Measurements from ENCODE around the gene CEACAM21. TPM values are rescaled to one million over a fixed set of nuclear protein-coding genes. Genes with fewer than 3 reads are reported as not detected.

Gene CEACAM21
- 1 to 10 TPM; 1.3 to 1.8 (median 1.4) TPM for polyA plus RNA-seq (ENCODE audit: insufficient read length in 3 of 3)
- long read RNA-seq, donor 1, result 0 reads
- long read RNA-seq, donor 2, result 0 reads
- long read RNA-seq, donor 3, result 0 reads
- long read RNA-seq, donor 4, result 0 reads
- long read RNA-seq, donor 5, partial matches to known transcripts, result 0 of 1 reads
- long read RNA-seq, donor 5, other reads (novel, unspliced or antisense), result 0 of 1 reads
- long read RNA-seq, donor 6, result 0 reads
- long read RNA-seq, donor 7, partial matches to known transcripts, result 0 of 1 reads
- long read RNA-seq, donor 7, other reads (novel, unspliced or antisense), result 0 of 1 reads
- long read RNA-seq, donor 8, result 0 reads
- long read RNA-seq, donor 9, result 0 reads
- long read RNA-seq, donor 10, result 0 reads
- long read RNA-seq, donor 11, partial matches to known transcripts, result 0 of 1 reads
- long read RNA-seq, donor 11, other reads (novel, unspliced or antisense), result 0 of 1 reads
- long read RNA-seq, donor 12, result 0 reads
- long read RNA-seq, donor 13, partial matches to known transcripts, result 0 of 2 reads
- long read RNA-seq, donor 13, other reads (novel, unspliced or antisense), result 0 of 2 reads
- long read RNA-seq, donor 14, partial matches to known transcripts, result 0 of 1 reads
- long read RNA-seq, donor 14, other reads (novel, unspliced or antisense), result 0 of 1 reads
- long read RNA-seq, donor 15, result 0 reads
- long read RNA-seq, donor 16, result 0 reads

DNA sequence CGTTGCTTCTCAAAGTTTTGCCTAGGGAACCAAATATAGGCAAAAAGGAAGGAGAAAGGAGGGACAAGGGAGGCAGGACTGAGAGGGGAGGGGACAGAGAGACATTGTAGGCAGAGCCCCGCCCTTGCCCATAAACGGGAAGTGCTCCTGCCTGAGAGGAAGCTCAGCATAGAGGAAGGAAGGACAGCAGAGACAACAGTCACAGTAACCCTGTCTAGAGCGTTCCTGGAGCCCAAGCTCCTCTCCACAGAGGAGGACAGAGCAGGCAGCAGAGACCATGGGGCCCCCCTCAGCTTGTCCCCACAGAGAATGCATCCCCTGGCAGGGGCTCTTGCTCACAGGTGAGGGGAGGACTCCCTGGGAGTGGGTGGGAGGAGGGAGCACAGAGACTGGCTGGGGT is at the start of gene CEACAM21:
Gene CEACAM21 (plus strand): TSS at position 169 of the 400 bp plus-strand sequence. CDS start 109 bp downstream, at position 278.
- no peak for DNase-seq (ENCODE audit: extremely low read depth in 1 of 11, low read depth in 9 of 11, low spot score in 4 of 11)

DNA sequence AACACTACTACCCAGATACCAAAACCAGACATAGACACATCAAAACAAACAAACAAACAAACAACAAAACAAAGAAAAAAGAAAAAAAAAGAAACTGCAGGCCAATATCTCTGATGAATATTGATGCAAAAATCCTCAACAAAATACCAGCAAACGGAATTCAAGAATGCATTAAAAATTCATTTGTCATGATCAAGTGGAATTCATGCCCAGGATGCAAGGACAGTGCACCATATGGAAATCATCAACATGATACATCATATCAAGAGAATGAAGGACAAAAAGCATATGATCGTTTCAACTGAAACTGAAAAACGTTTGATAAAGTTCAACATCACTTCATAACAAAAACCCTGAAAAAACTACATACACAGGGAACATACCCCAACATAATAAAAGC is 48.9 kb upstream of the CEACAM21 start:
- DNase-seq (ENCODE audit: extremely low read depth in 1 of 11, low read depth in 9 of 11, low spot score in 4 of 11), result no peak

DNA sequence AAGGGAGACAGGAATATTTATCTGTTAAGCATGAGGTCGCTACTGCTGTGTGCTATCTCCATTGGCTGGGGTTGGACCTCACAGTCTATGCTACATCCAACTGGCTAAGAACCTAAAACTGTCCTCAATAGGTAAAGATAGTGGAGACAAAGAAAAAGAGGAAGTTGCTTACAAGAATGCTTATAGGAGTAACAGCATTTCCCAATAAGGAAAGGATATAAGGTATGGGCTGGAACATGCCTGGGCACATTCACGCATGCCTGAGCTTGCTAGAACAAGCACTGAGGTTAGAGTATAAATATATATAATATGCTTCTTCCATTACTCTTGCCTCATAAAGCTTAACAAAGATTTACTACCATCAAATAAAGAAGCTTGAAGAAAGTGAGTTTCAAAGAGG is 47.9 kb upstream of the CEACAM21 start:
- DNase-seq (ENCODE audit: extremely low read depth in 1 of 11, low read depth in 9 of 11, low spot score in 4 of 11), result no peak

GRCh38 chr19:41529484-41530183 is 46.3 kb upstream of the CEACAM21 start:
- no peak for DNase-seq (ENCODE audit: extremely low read depth in 1 of 11, low read depth in 9 of 11, low spot score in 4 of 11)

DNA sequence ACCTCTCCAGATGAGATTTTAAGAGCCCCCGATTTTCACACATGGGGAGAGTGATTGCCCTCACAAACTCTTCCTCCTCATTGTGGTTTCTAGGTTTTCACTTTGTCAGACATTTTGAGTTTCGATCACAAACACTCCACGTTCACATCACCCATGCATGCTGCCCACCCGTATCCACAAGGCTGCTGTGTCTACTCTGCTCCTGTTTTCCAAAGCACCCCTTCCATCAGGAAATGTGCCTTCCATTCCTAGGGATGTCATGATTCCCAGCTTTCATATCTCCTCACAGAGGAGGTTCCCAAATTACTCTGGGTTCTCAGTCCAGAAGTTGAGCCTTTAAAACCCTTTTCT is 45.8 kb upstream of the CEACAM21 start:
- DNase-seq (ENCODE audit: extremely low read depth in 1 of 11, low read depth in 9 of 11, low spot score in 4 of 11), result no peak

- DNase-seq (ENCODE audit: extremely low read depth in 1 of 11, low read depth in 9 of 11, low spot score in 4 of 11), result no peak
Measured at GRCh38 chr19:41530761-41531301, 45.1 kb upstream of the CEACAM21 start.

GRCh38 chr19:41531438-41532311 is 44.3 kb upstream of the CEACAM21 start:
- peak in 9 of 11 donors; percentile 13 to 49 (median 36) for DNase-seq (ENCODE audit: extremely low read depth in 1 of 11, low read depth in 9 of 11, low spot score in 4 of 11)

DNA sequence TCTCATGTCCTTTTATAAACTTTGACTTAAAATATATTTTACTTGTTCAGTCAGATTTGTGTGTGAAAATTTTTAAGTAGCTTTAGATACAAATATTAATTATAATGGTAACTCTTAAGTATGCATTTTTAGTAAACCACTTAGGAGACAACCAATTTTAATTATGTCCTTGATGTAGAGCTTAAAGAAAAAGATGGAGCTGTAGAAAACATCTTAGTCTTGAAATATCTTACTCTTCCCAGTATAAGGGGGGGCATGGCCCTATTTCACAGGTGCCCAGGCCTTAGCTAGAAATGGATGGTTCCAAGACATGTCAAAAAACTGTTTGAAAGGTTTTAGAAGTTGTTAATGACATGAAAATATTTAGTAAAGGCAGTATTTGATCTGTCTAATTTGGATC is 43.4 kb upstream of the CEACAM21 start:
- no peak for DNase-seq (ENCODE audit: extremely low read depth in 1 of 11, low read depth in 9 of 11, low spot score in 4 of 11)

DNA sequence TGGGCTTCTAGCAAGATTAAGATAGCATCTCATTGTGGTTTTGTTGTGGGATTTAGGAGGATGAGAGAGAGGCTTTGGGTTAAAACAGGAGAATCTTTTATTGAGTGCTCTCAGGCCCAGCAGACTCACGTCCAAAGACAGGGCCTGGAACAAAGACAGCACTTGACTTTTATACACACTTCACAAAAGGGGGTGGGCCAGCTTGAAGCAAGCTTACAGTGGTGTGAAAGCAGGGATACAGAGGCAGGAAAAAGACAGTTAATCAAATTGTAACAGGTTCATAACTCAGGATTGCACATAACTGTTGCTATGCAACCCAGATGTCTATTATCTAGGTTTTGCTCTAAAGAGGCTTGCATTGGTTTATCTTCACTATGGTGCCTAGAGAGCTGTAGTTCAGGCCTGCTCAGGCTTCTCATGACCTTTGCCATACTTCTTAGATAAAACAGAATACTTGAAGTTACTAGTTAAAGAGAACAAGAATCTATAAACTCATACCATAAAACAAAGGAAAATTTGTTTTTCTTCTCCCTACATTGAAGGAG is 42.2 kb upstream of the CEACAM21 start:
- no peak for DNase-seq (ENCODE audit: extremely low read depth in 1 of 11, low read depth in 9 of 11, low spot score in 4 of 11)

DNA sequence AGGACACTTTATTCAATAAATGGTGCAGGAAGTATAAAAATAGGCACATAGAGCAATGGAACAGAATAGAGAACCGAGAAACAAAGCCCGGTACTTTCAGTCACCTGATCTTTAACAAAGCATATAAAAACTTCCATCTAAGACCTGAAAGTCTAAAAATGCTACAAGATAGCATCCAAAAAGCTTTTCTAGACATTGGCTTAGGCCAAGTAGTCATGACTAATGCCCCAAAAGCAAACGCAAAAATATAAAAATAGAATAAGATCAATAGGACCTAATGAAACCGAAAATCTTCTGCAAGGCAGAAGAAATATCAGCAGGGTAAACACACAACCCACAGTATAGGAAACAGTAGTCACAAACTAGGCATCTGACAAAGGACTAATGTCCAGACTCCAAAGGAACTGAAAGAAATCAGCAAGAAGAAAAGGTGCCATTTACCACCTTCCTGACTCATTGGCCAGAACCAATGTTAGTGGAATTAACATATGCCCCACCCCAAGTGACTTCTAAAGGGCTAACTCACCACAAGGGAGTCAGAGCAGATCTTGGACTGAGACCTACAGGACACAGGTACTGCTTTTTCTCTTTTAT is 40.8 kb upstream of the CEACAM21 start:
- DNase-seq (ENCODE audit: extremely low read depth in 1 of 11, low read depth in 9 of 11, low spot score in 4 of 11), result no peak

DNA sequence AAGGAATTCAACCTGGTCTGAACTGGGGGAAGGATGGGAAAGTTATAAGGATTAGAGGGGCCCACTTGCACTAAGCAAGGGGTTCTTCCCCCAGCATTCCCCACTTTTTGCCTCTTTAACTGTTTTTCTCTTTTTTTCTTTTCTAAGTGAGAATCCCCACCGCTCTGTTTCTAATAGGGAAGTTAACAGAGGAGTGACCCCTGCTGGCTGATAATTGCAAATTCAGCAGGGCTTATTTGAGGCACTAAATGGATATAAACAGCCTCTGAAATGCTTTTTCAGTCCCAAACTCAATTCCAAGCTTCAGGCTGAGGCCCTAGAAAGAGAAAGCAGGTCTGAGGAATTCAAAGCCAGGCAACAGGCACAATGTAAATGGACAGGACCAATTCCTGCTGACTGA is 38.2 kb upstream of the CEACAM21 start:
- DNase-seq (ENCODE audit: extremely low read depth in 1 of 11, low read depth in 9 of 11, low spot score in 4 of 11), result no peak

DNA sequence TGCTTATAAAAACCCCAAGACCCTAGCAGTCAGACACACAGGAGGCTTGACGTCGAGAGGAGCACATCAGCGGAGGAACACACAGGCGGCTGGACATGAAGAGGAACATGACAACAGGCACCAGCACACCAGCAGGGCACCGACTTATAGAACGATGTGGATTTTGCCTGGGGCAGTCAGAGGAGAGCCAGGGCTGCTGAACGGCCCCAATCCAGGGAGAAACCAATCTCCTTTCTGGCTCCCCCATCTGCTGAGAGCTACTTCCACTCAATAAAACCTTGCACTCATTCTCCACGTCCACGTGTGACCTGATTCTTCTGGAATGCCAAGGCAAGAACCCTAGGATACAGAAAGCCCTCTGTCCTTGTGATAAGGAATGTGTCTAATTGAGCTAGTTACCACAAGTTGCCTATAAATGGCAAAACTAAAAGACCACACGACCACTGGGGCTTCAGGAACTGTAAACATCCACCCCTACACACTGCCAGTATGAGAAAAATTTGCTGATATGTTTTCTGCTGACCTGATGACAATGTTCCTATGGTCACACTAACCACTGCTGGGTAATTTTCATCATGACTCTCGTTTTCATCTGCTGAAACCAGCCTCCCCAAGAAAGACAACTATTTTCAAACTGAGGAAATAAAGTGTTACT is 35.8 kb upstream of the CEACAM21 start:
- no peak for DNase-seq (ENCODE audit: extremely low read depth in 1 of 11, low read depth in 9 of 11, low spot score in 4 of 11)

GRCh38 chr19:41541990-41542584 is 33.9 kb upstream of the CEACAM21 start:
- peak in 1 of 11 donors; percentile 22 for DNase-seq (ENCODE audit: extremely low read depth in 1 of 11, low read depth in 9 of 11, low spot score in 4 of 11)

GRCh38 chr19:41542622-41543021 is 33.3 kb upstream of the CEACAM21 start:
- no peak for DNase-seq (ENCODE audit: extremely low read depth in 1 of 11, low read depth in 9 of 11, low spot score in 4 of 11)

GRCh38 chr19:41543582-41543981 is 32.4 kb upstream of the CEACAM21 start:
- DNase-seq (ENCODE audit: extremely low read depth in 1 of 11, low read depth in 9 of 11, low spot score in 4 of 11), result no peak

DNA sequence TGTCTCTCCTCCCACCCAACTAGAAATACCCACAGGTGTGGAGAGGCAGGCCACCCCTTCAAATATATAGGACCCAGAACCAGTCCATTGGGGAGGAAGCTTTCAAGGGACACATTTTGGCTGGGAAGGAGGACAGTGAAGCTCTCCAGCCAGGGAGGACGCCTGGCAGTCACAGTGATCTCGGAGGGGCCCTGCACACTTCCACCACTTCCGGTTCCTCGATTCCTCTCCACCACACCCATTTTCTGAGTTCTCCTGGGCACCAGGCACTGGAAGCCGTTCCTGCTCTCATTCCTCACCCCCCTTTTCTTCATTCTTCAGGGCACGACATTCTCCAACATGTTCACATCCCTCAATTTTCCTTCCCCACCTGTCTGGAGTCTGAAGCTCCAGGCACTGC is 30.4 kb upstream of the CEACAM21 start:
- no peak for DNase-seq (ENCODE audit: extremely low read depth in 1 of 11, low read depth in 9 of 11, low spot score in 4 of 11)

GRCh38 chr19:41546386-41546789 is 29.6 kb upstream of the CEACAM21 start:
- no peak for DNase-seq (ENCODE audit: extremely low read depth in 1 of 11, low read depth in 9 of 11, low spot score in 4 of 11)
